Vagina (tissue), 2 donors: ENCODE results near the gene PDZD4.

Experiments used
- POLR2A ChIP-seq, 2 donors: fragments of 450-650 bp; IDR thresholded peaks; one replicate each; pipeline ENCODE4 v1.6.1; 2017; ENCODE audit warnings: antibody characterized with exemption in 2 of 2, mild to moderate bottlenecking in 2 of 2, moderate library complexity in 2 of 2
- POLR2AphosphoS5 ChIP-seq, 2 donors: sonication (generic); formaldehyde crosslinking; IDR thresholded peaks; one replicate each; pipeline ENCODE4 v1.9.0; 2017; ENCODE audit warnings: antibody characterized with exemption in 2 of 2, mild to moderate bottlenecking in 2 of 2, low read depth in 1 of 2; ENCODE audit not compliant: insufficient read depth in 1 of 2
- TF ChIP-seq, protein P1 (sequence below), 3 experiments: fragments of 450-650 bp in 2 of 3; fragments of 200-600 bp in 1 of 3; sonication (generic) in 1 of 3; IDR thresholded peaks; one replicate each; pipeline ENCODE4 v1.5.1; 2017 to 2019; ENCODE audit warnings: antibody characterized with exemption in 3 of 3, mild to moderate bottlenecking in 2 of 3, moderate library complexity in 2 of 3

DNA sequence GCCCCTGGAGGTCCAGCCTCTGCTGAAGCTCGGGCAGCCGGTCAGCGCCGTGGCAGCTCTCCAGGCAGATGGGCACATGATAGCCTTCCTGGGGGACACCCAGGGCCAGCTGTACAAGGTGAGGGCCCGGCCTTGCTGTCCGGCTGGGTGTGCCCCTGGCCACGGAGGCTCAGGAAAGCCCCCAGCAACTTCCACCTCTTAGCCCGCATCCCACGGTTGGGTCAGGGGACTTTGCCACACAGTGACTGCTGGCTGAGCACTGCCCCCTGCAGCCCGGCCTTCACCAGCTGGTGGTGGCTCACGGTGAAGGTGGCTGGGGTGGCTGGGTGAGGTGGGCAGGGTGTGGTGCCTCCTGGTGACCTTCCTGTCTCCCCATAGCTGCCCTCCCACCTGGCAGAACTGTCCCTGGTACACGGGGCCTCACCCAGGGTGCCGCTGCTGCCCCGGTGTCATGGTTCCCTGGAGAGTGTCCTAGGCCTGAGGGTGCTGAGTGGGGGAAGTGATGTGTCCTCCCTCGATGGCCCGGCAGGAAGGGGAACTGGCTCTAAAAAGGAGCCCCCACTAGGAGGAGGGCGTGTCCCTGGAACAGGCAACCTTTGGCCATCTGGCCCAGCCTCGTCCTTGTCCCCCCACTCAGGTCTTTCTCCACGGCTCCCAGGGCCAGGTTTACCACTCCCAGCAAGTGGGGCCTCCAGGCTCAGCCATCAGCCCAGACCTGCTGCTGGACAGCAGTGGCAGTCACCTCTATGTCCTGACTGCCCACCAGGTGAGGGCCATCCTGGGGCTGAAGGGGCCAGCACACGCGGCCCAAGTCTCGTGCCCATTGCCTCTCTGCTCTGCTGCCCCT, 61.8 kb downstream of the PDZD4 start:
- TF ChIP-seq POLR2A (IDR thresholded peaks at IDR 0.05) = no peak
- TF ChIP-seq, protein P1, sequence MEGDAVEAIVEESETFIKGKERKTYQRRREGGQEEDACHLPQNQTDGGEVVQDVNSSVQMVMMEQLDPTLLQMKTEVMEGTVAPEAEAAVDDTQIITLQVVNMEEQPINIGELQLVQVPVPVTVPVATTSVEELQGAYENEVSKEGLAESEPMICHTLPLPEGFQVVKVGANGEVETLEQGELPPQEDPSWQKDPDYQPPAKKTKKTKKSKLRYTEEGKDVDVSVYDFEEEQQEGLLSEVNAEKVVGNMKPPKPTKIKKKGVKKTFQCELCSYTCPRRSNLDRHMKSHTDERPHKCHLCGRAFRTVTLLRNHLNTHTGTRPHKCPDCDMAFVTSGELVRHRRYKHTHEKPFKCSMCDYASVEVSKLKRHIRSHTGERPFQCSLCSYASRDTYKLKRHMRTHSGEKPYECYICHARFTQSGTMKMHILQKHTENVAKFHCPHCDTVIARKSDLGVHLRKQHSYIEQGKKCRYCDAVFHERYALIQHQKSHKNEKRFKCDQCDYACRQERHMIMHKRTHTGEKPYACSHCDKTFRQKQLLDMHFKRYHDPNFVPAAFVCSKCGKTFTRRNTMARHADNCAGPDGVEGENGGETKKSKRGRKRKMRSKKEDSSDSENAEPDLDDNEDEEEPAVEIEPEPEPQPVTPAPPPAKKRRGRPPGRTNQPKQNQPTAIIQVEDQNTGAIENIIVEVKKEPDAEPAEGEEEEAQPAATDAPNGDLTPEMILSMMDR (IDR thresholded peaks at IDR 0.05) = no peak
- no peak for TF ChIP-seq POLR2AphosphoS5 (IDR thresholded peaks at IDR 0.05; ENCODE audit: insufficient read depth in 1 of 2, low read depth in 1 of 2)
